HUDEP-2 (cell line): ENCODE data around the gene SCD5.
"Not testable (repeated sequence)": the region's sequence is repeated elsewhere in the genome, so short reads cannot be mapped to it uniquely, and the experiment has no call there.

ENCODE experiments used
- DNase-seq, 76 experiments: peaks; one replicate each; lab custom pipeline; 2025; ENCODE audit not compliant: unreplicated experiment in 76 of 76; lab: John Stamatoyannopoulos, UW

The SCD5 gene

GRCh38 chr4:82798168-82799005, at the start of gene SCD5:
SCD5 (minus strand) TSS chr4:82798796; CDS start chr4:82798537, 259 bp downstream.
- DNase-seq = peak in 10 of 76 experiments; percentile 0 to 25 (median 10)

DNA sequence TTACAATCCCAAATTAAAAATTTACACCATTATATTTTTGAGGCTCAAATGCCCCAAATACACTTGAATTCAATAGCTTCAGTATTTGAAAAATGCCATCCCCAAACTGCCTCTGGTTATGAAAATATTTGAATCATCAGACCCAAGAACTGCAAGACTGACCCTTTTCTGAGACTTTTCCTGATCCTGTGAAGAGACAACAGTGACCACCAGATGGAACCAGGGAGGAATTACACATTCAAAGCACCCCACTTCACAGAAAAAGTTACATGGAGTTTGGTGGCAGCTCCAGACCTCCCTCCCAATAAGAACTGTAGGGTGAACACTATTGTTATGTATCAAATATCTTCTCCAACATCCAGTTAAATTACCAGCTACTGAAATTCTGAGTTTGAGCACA, 44.0 kb upstream of the SCD5 start:
- peak in 3 of 76 experiments; percentile 0 to 7 (median 1) for DNase-seq

DNA sequence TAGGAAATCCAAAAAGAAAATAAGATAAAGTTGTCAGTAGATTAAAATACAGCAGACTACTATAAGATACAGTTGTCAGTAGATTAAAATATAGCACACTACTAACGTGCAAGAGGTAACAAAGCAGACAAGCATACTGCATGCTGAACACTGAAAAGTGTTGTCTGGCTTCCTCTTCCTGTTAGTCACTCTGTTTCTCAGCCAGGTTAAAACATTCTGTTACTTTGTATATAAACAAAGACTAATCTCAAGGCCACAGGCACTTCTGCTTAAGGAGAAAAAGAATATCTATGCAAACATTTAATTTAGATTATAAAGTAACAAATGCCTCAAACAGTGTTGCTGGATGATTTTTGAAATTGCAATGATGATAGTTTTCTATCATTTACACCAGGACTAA, 41.0 kb upstream of the SCD5 start:
- no peak for DNase-seq

- DNase-seq = no peak
Measured at GRCh38 chr4:82833696-82834313, 35.2 kb upstream of the SCD5 start.

- not testable (repeated sequence) for DNase-seq
Measured at GRCh38 chr4:82833060-82833459, 34.5 kb upstream of the SCD5 start.

GRCh38 chr4:82825425-82825824, 26.8 kb upstream of the SCD5 start:
- no peak for DNase-seq

DNA sequence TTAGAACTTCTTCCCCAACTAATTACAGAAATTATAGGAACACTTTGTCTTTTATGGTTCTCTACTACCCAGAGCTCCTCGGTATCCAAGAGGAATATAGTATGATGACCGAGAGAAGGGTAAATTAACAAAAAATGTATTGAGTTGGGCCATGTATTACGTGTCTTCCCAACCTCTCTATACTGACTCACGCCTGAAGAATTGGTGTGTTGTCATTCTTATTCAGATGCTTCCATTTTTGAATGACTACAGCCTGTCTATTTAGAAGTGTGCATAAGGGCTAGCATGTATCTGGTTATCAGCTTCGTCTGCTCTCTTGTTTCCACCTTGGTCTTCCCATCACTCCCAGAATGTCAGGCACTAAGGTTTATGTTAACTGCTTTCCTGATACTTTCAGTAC, 24.5 kb upstream of the SCD5 start:
- DNase-seq = no peak

DNA sequence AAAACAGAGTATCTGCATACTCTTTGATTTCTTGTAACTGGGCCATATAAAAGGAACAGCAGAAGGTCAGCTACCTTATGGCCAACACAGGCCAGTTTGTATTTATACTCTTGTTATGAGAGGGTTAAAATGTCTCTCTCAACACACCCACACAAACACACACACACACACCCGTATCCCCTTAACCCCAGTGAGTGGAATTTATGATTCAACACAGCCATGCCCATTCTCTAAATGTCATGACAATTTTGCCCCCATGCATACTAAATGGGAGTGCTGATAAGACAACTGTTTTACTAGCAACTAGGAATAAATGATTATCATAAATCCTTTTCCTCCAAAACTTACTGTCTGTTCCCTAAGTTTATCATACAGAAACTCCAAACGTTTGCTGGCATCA, 22.1 kb upstream of the SCD5 start:
- DNase-seq = no peak

DNA sequence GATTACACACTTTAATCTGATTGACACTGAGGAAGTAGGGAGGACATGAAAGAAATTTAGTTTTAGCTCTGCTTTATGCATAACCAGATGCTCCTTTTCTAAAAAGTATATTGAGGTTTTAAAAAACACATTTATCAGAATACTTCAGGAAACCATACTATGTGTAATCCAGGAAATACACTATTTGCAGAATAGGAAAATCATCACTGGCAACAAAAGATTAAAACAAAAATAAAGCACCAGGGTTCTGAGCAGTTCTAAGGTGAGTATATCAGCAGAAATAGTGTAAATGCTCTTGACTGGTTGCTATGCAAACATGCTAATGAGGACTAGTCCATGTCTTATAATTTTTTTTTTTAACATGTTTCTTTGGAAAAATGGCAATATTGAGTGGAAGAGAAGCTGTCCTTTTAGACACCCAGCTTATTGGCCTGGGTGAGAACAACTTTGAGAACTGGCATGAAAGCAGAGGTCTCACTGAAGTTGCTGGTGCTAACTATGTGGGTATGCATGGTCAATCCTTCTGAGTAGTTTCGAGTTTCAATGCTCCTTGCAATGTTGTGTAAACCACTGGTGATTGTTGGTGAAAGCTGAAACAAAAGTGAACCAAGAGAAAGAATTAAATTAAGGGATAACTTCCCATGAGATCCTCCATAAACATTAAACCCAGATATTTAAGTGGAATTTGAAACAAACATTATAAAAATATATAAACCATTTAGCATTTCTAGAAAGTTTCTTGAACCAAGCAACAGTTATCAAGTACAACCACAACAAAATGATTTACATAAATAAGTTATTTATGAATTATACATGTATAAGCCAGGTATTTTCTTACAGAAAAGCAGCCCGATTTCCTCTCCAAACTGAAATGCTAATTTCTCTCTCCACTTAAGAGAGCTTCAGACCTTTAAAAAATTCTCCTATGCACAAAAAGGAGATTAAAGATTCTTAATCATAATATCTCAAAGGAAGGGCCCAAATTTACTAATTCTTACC, 20.4 kb upstream of the SCD5 start:
- DNase-seq = no peak

- DNase-seq = not testable (repeated sequence)
Measured at GRCh38 chr4:82816874-82817273, 18.3 kb upstream of the SCD5 start.

- no peak for DNase-seq
Measured at GRCh38 chr4:82814034-82814433, 15.4 kb upstream of the SCD5 start.

DNA sequence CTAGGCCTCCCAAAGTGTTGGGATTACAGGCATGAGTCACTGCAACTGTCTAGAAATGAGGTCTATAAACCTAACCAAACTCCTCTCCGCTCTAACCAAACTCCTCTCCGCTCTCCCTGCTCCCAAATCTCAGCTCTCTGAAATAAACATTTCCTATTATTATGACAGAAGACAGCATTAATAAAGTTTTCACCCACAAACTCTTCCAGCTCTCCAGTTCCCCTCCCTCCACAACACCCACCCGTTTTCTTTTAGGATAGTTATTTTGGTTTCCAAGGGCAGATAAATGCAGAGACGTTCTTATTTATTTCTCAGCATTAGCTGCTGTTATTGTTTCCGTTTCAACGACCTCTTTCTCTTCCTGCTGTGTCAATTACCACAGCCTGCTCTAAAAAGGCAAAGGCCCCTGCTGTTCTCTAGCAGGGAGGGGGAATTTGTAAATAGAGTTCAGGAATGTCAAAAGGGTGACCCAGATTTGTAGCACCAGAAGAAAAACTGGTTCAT, 13.3 kb upstream of the SCD5 start:
- DNase-seq = no peak

DNA sequence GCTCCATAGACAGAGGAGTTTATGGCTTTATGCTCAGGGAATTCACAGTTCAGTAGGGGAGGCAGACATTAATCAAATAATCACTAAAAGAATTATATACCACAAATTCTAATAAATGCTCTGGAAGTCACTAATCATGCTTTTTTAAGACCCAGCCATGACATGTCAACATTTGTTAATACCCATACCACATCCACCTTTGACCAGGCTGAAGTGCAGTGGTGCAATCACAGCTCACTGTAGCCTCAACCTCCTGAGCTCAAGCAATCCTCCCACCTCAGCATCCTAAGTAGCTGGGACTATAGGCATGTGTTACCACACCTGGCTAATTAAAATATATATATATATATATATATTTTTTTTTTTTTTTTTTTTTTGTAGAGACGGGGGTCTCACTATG, 12.8 kb upstream of the SCD5 start:
- DNase-seq = no peak

DNA sequence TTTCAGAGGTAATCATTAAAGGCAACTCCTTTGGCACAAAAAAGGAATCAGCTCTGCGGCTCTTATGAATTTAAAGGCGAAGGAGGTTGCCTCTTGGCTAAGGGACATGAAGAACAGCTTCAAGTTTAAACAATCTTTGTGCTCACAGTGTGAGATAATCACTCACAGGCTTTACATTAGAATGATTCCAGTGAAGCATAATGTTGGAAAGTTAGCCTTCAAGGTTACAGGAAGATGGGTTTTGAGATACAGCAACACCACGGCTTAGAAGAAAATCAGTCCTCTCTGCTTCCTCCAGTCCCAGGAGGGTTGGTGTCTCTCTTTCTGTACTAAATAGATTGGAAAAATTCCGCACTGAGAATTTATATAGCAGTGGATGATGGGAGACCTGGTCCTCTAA, 11.6 kb upstream of the SCD5 start:
- DNase-seq = no peak

DNA sequence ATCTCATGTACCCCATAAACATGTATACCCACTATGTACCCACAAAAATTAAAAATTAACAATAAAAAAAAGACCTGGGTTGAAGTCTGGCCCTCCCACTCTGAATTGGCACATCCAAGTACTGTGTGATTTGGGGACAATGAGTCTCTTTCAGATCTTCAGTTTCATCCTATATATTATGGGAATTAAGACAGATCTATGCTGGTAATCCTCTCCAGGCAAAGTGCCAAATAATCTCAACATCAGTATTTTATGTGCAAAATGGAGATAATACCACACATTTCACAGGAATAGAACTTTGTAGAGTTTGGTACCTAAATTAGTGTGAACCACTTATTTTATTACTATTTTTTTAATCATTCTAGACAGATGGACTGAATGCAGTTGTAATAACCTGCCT, 11.0 kb upstream of the SCD5 start:
- peak in 1 of 76 experiments; percentile 5 for DNase-seq

- no peak for DNase-seq
Measured at GRCh38 chr4:82803746-82804145, 5.2 kb upstream of the SCD5 start.

GRCh38 chr4:82802911-82803310, 4.3 kb upstream of the SCD5 start:
- no peak for DNase-seq

- DNase-seq = no peak
Measured at GRCh38 chr4:82801910-82802521, 3.4 kb upstream of the SCD5 start.

GRCh38 chr4:82799006-82799881, 648 bp upstream of the SCD5 start:
- no peak for DNase-seq
